Prostate gland (tissue), 2 donors: Measurements from ENCODE around the gene KCNN4.
A peak's percentile ranks its signal among the peaks of the same experiment; 100 is the strongest.

Experiments
- POLR2AphosphoS5 ChIP-seq: sonication (generic); formaldehyde crosslinking; IDR thresholded peaks from one replicate; pipeline ENCODE4 v1.6.1; 2017; ENCODE audit warnings: antibody characterized with exemption
- TF ChIP-seq, protein P1 (sequence below), 4 experiments: fragments of 200-600 bp in 2 of 4; fragments of 450-650 bp in 2 of 4; sonication (generic) in 2 of 4; IDR thresholded peaks; 1 replicate in 3 of 4; 2 replicates in 1 of 4; pipeline ENCODE4 v1.5.1; 2016 to 2019; ENCODE audit warnings: antibody characterized with exemption in 4 of 4, mild to moderate bottlenecking in 2 of 4, moderate library complexity in 2 of 4

DNA sequence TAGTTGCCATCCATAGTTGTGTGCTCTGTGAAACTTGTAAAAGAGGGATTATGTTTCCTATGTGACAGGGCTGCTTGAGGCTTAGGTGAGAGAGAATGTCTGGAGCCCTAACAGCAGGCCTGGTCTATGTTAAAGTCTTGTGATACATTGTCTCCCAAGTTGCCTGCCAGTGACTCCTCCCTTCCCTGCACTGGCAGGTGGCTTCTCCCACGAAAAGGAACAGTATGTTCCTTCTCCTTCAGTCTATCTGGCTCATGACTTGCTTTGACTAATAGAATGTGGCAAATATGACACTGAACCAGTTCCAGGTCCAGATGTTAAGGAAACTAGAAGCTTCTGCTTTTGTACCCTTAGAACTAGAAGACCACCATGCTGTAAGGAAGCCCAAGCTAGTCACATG lies 5.9 kb upstream of the KCNN4 start:
- TF ChIP-seq, protein P1, sequence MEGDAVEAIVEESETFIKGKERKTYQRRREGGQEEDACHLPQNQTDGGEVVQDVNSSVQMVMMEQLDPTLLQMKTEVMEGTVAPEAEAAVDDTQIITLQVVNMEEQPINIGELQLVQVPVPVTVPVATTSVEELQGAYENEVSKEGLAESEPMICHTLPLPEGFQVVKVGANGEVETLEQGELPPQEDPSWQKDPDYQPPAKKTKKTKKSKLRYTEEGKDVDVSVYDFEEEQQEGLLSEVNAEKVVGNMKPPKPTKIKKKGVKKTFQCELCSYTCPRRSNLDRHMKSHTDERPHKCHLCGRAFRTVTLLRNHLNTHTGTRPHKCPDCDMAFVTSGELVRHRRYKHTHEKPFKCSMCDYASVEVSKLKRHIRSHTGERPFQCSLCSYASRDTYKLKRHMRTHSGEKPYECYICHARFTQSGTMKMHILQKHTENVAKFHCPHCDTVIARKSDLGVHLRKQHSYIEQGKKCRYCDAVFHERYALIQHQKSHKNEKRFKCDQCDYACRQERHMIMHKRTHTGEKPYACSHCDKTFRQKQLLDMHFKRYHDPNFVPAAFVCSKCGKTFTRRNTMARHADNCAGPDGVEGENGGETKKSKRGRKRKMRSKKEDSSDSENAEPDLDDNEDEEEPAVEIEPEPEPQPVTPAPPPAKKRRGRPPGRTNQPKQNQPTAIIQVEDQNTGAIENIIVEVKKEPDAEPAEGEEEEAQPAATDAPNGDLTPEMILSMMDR (IDR thresholded peaks at IDR 0.05): no peak
- TF ChIP-seq POLR2AphosphoS5: peak; percentile 76
